ENCODE results near the gene SNRNP35. TPM values are rescaled to one million over a fixed set of nuclear protein-coding genes. Genes with fewer than 3 reads are reported as not detected.
"Not testable (repeated sequence)": the region's sequence is repeated elsewhere in the genome, so short reads cannot be mapped to it uniquely, and the experiment has no call there.

SNRNP35 gene
- total and polyA plus RNA-seq, 2 of the 8 experiments (the other 6 are each of a cell fraction or from before 2014, with no cell fraction given) = 8.0 to 16.9 TPM

DNA sequence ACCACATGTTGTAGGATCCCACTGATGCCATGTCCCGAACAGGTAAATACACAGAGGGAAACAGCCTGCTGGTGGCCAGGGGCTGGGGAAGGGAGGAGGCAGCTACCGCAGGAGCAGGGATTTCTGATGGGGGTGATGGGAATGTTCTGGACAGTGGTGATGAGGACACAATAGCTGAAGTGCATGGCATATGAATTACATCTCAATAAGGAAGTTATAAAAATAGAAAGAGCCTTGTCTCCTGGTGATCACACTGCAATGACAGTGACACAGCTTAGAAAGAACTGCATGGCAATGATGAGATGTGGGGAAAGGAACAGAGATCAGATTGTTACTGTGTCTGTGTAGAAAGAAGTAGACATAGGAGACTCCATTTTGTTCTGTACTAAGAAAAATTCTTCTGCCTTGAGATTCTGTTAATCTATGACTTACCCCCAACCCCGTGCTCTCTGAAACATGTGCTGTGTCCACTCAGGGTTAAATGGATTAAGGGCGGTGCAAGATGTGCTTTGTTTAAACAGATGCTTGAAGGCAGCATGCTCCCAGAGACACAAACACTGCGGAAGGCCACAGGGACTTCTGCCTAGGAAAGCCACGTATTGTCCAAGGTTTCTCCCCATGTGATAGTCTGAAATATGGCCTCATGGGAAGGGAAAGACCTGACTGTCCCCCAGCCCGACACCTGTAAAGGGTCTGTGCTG is 34.5 kb downstream of the SNRNP35 start:
- H3K4me3 ChIP-seq (ENCODE audit: extremely low read depth in 1 of 4, insufficient read depth in 2 of 4, low read depth in 3 of 4, low read length in 4 of 4); H3K23ac ChIP-seq (ENCODE audit: insufficient read length); H3K4me2 ChIP-seq (ENCODE audit: insufficient read depth in 1 of 2, low read depth in 2 of 2, low read length in 2 of 2); H4K5ac ChIP-seq (ENCODE audit: insufficient read length, low read depth, low read length); POLR2A ChIA-PET (ENCODE audit: partially characterized antibody); H3K18ac ChIP-seq (ENCODE audit: extremely low read depth, low read length); H3K14ac ChIP-seq (ENCODE audit: insufficient read length); FAIRE-seq; DNase-seq (ENCODE audit: low read depth in 1 of 2, low spot score in 2 of 2); H3K36me3 ChIP-seq (ENCODE audit: control insufficient read depth in 2 of 4, insufficient read depth in 4 of 4, low read length in 3 of 4); H3K4ac ChIP-seq (replicated peaks; ENCODE audit: insufficient read length, low read depth, low read length); H3K79me1 ChIP-seq (ENCODE audit: low read depth, low read length); H3K56ac ChIP-seq (replicated peaks; ENCODE audit: insufficient read length, low read depth, low read length); H3K27ac ChIP-seq (ENCODE audit: low read depth, low read length); CTCF ChIA-PET (ENCODE audit: partially characterized antibody); H3K9ac ChIP-seq (replicated peaks in 1 of 4; ENCODE audit: extremely low read depth in 1 of 4, low read depth in 3 of 4, low read length in 3 of 4); H2BK120ac ChIP-seq (replicated peaks; ENCODE audit: low read depth, low read length); H2BK20ac ChIP-seq (ENCODE audit: low read length); H4K8ac ChIP-seq (ENCODE audit: extremely low read depth, insufficient read depth, low read length); H2BK5ac ChIP-seq (ENCODE audit: low read depth, low read length); H3K9me3 ChIP-seq (ENCODE audit: insufficient read depth in 2 of 2, low read depth in 1 of 2, low read length in 1 of 2); H2BK15ac ChIP-seq (ENCODE audit: low read length); H3K23me2 ChIP-seq (ENCODE audit: low read depth, low read length); H3K4me1 ChIP-seq (replicated peaks in 1 of 4; ENCODE audit: control insufficient read depth in 3 of 4, insufficient read depth in 4 of 4, low read length in 3 of 4); H4K20me1 ChIP-seq (replicated peaks in 1 of 2; ENCODE audit: control insufficient read depth in 1 of 2, insufficient read depth in 2 of 2, low read length in 2 of 2); H2AK5ac ChIP-seq (ENCODE audit: low read depth, low read length); H2AFZ ChIP-seq (ENCODE audit: low read length); H3K79me2 ChIP-seq (ENCODE audit: control insufficient read depth in 1 of 2, insufficient read depth in 2 of 2, low read length in 2 of 2); H3K27me3 ChIP-seq (replicated peaks in 1 of 4; ENCODE audit: control insufficient read depth in 3 of 4, extremely low read depth in 1 of 4, insufficient read depth in 3 of 4, low read length in 3 of 4); H2BK12ac ChIP-seq (ENCODE audit: low read depth, low read length); H4K91ac ChIP-seq (replicated peaks; ENCODE audit: insufficient read length, low read length): not testable (repeated sequence)
- 89% methylated on average over 6 of the region's 7 CpGs; no CpG with 5 or more reads in 1 of the 2 experiments for WGBS, 2 experiments (ENCODE audit: extremely low coverage in 1 of 2, insufficient coverage in 1 of 2, insufficient read length in 1 of 2, insufficient replicate concordance in 2 of 2, low coverage in 1 of 2, low lambda C conversion rate in 2 of 2, missing lambda C conversion rate in 1 of 2)

Measured in H1 (cell line).